Gastrocnemius medialis (tissue), 4 donors: Measurements from ENCODE around the gene EPM2A. TPM values are rescaled to one million over a fixed set of nuclear protein-coding genes. Genes with fewer than 3 reads are reported as not detected.

Experiments
- ATAC-seq, 2 donors: fragments of 150-250 bp; one replicate each; pipeline ENCODE4 v1.9.1; 2016
- DNase-seq, 2 donors: peaks; one replicate each; pipeline ENCODE4 v3.0.0-alpha.2; 2019
- H3K27ac ChIP-seq, 4 donors: fragments of 200-600 bp; sonication (generic); 1 replicate in 1 of 4; 2 replicates in 3 of 4; pipeline ENCODE4 v1.5.1; 2016 to 2018; ENCODE audit warnings: mild to moderate bottlenecking in 2 of 4, moderate library complexity in 1 of 4
- H3K27me3 ChIP-seq, 3 donors: fragments of 200-600 bp; sonication (generic) in 2 of 3; 1 replicate in 1 of 3; 2 replicates in 2 of 3; pipeline versions ENCODE4 v1.5.1 to v1.6.0; 2016 to 2019; ENCODE audit warnings: mild to moderate bottlenecking in 1 of 3, moderate library complexity in 1 of 3
- H3K36me3 ChIP-seq, 2 donors: fragments of 200-600 bp; sonication (generic) in 1 of 2; one replicate each; pipeline ENCODE4 v1.5.1; 2017 to 2018
- H3K4me1 ChIP-seq, 2 donors: fragments of 200-600 bp; sonication (generic) in 1 of 2; one replicate each; pipeline ENCODE4 v1.5.1; 2016 to 2017; ENCODE audit warnings: mild to moderate bottlenecking in 2 of 2
- H3K4me3 ChIP-seq, 4 donors: fragments of 200-600 bp; sonication (generic) in 3 of 4; 1 replicate in 1 of 4; 2 replicates in 3 of 4; pipeline ENCODE4 v1.5.1; 2016 to 2019; ENCODE audit warnings: mild to moderate bottlenecking in 2 of 4
- H3K9me3 ChIP-seq, 3 donors: fragments of 200-600 bp; sonication (generic) in 2 of 3; 1 replicate in 1 of 3; 2 replicates in 2 of 3; pipeline ENCODE4 v1.5.1; 2016 to 2019
- CTCF ChIP-seq, 5 experiments: fragments of 450-650 bp in 3 of 5; fragments of 200-600 bp in 2 of 5; sonication (generic) in 2 of 5; IDR thresholded peaks in 4 of 5; conservative IDR thresholded peaks in 1 of 5; 1 replicate in 4 of 5; 2 replicates in 1 of 5; pipeline ENCODE4 v1.5.1; 2016 to 2019; ENCODE audit warnings: antibody characterized with exemption in 5 of 5, mild to moderate bottlenecking in 3 of 5, moderate library complexity in 3 of 5
- POLR2A ChIP-seq, 2 donors: fragments of 450-650 bp; IDR thresholded peaks; one replicate each; pipeline ENCODE4 v1.6.1; 2017; ENCODE audit warnings: antibody characterized with exemption in 2 of 2, mild to moderate bottlenecking in 2 of 2, moderate library complexity in 2 of 2
- in situ Hi-C, 4 donors: fragments of 200-750 bp; cut with MboI; loops; one replicate each; pipeline versions ENCODE4 v1.15.0 to v1.8.0; 2017; ENCODE audit warnings: low sequenced_read_pairs in 4 of 4
- intact Hi-C: fragments of 100-400 bp; cut with DNase I; formaldehyde crosslinking; loops from one replicate; pipeline ENCODE4 v1.15.1; 2023; ENCODE audit warnings: low total_unique reads
- total RNA-seq, 4 donors: library from RNA; depleted of rRNA; stranded (reverse); fragments of >200 nt; gene quantifications; one replicate each; pipeline versions ENCODE4 v1.1.0 to v1.2.3, GENCODE V29; 2016

Gene EPM2A
- total RNA-seq, 4 donors from 2014 or later: 51.9 to 100.0 (median 68.2) TPM

GRCh38 chr6:145621776-145622175 is 113.5 kb downstream of the EPM2A start:
- no peak for ATAC-seq
- no peak for TF ChIP-seq POLR2A (IDR thresholded peaks at IDR 0.05)
- TF ChIP-seq CTCF (IDR thresholded peaks at IDR 0.05 in 4 of 5, conservative IDR thresholded peaks at IDR 0.05 in 1 of 5): no peak
- in situ Hi-C loops (no loop called here), intact Hi-C loops (no loop called here)
- H3K4me1 ChIP-seq: no peaks in the 10 kb centered on the region
- H3K27me3 ChIP-seq: no peaks in the 10 kb centered on the region
- DNase-seq: no peak
- no peaks in the 10 kb centered on the region for H3K9me3 ChIP-seq
- H3K4me3 ChIP-seq: no peak overlapping the region
- H3K27ac ChIP-seq: no peak overlapping the region
- peaks cover 0 to 3% of the 10 kb centered on the region in 2 donors for H3K36me3 ChIP-seq

- no peaks in the 10 kb centered on the region for H3K27me3 ChIP-seq
- H3K9me3 ChIP-seq: no peaks in the 10 kb centered on the region
- no peak for TF ChIP-seq POLR2A (IDR thresholded peaks at IDR 0.05)
- no peak for TF ChIP-seq CTCF (IDR thresholded peaks at IDR 0.05 in 4 of 5, conservative IDR thresholded peaks at IDR 0.05 in 1 of 5)
- in situ Hi-C loops (no loop called here), intact Hi-C loops (no loop called here)
- DNase-seq (no peak), ATAC-seq (no peak)
- H3K4me1 ChIP-seq: no peaks in the 10 kb centered on the region
- no peak overlapping the region for H3K4me3 ChIP-seq
- H3K36me3 ChIP-seq: no peaks in the 10 kb centered on the region
- no peak overlapping the region for H3K27ac ChIP-seq
Measured at GRCh38 chr6:145620088-145620487, 115.2 kb downstream of the EPM2A start.

GRCh38 chr6:145609521-145609920 is 125.8 kb downstream of the EPM2A start:
- no peak overlapping the region for H3K27ac ChIP-seq
- H3K36me3 ChIP-seq: no peaks in the 10 kb centered on the region
- DNase-seq: no peak
- no peaks in the 10 kb centered on the region for H3K4me1 ChIP-seq
- no peaks in the 10 kb centered on the region for H3K27me3 ChIP-seq
- no peak overlapping the region for H3K4me3 ChIP-seq
- no peaks in the 10 kb centered on the region for H3K9me3 ChIP-seq
- ATAC-seq: no peak
- TF ChIP-seq CTCF (IDR thresholded peaks at IDR 0.05 in 4 of 5, conservative IDR thresholded peaks at IDR 0.05 in 1 of 5): no peak
- TF ChIP-seq POLR2A (IDR thresholded peaks at IDR 0.05): no peak
- intact Hi-C loops (no loop called here), in situ Hi-C loops (no loop called here)

GRCh38 chr6:145608850-145609249 is 126.5 kb downstream of the EPM2A start:
- in situ Hi-C loops (no loop called here), intact Hi-C loops (no loop called here)
- DNase-seq (no peak), ATAC-seq (no peak)
- H3K36me3 ChIP-seq: no peaks in the 10 kb centered on the region
- H3K27me3 ChIP-seq: no peaks in the 10 kb centered on the region
- no peak for TF ChIP-seq POLR2A (IDR thresholded peaks at IDR 0.05)
- TF ChIP-seq CTCF (IDR thresholded peaks at IDR 0.05 in 4 of 5, conservative IDR thresholded peaks at IDR 0.05 in 1 of 5): no peak
- H3K27ac ChIP-seq: no peak overlapping the region
- H3K4me1 ChIP-seq: no peaks in the 10 kb centered on the region
- no peaks in the 10 kb centered on the region for H3K9me3 ChIP-seq
- H3K4me3 ChIP-seq: no peak overlapping the region

GRCh38 chr6:145603991-145604390 is 131.3 kb downstream of the EPM2A start:
- ATAC-seq (no peak), DNase-seq (no peak)
- Histone ChIP-seq H3K9me3 (no peaks in the 10 kb centered on the region), H3K27me3 (no peaks in the 10 kb centered on the region), H3K27ac (no peak overlapping the region), H3K4me1 (no peaks in the 10 kb centered on the region), H3K36me3 (no peaks in the 10 kb centered on the region), H3K4me3 (no peak overlapping the region)
- intact Hi-C loops (no loop called here), in situ Hi-C loops (no loop called here)
- no peak for TF ChIP-seq POLR2A (IDR thresholded peaks at IDR 0.05)
- no peak for TF ChIP-seq CTCF (IDR thresholded peaks at IDR 0.05 in 4 of 5, conservative IDR thresholded peaks at IDR 0.05 in 1 of 5)
